ENCODE data around the gene JAKMIP1.

- TF ChIP-seq CTCF (IDR thresholded peaks at IDR 0.05 in 2 of 3, conservative IDR thresholded peaks at IDR 0.05 in 1 of 3; ENCODE audit: borderline replicate concordance in 1 of 3, insufficient read depth in 1 of 3, low read depth in 2 of 3, low read length in 2 of 3) (no peak), POLR2A (IDR thresholded peaks at IDR 0.05; ENCODE audit: borderline replicate concordance, extremely low read depth, insufficient read depth, insufficient read length) (no peak), POLR2AphosphoS5 (IDR thresholded peaks at IDR 0.05; ENCODE audit: low read depth, low read length) (no peak), EZH2phosphoT487 (IDR thresholded peaks at IDR 0.05; ENCODE audit: borderline replicate concordance) (no peak), REST (IDR thresholded peaks at IDR 0.05; ENCODE audit: low read depth) (no peak)
- TF ChIP-seq, protein P1, sequence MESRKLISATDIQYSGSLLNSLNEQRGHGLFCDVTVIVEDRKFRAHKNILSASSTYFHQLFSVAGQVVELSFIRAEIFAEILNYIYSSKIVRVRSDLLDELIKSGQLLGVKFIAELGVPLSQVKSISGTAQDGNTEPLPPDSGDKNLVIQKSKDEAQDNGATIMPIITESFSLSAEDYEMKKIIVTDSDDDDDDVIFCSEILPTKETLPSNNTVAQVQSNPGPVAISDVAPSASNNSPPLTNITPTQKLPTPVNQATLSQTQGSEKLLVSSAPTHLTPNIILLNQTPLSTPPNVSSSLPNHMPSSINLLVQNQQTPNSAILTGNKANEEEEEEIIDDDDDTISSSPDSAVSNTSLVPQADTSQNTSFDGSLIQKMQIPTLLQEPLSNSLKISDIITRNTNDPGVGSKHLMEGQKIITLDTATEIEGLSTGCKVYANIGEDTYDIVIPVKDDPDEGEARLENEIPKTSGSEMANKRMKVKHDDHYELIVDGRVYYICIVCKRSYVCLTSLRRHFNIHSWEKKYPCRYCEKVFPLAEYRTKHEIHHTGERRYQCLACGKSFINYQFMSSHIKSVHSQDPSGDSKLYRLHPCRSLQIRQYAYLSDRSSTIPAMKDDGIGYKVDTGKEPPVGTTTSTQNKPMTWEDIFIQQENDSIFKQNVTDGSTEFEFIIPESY (IDR thresholded peaks at IDR 0.05; ENCODE audit: extremely low read depth, insufficient replicate concordance, low read length): no peak
- TF ChIP-seq, protein P2, sequence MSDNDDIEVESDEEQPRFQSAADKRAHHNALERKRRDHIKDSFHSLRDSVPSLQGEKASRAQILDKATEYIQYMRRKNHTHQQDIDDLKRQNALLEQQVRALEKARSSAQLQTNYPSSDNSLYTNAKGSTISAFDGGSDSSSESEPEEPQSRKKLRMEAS (IDR thresholded peaks at IDR 0.05): no peak
Measured at GRCh38 chr4:6105311-6105911, 94.9 kb downstream of the JAKMIP1 start.
